Measurements from ENCODE around the gene NOP56. TPM values are rescaled to one million over a fixed set of nuclear protein-coding genes. Genes with fewer than 3 reads are reported as not detected.

NOP56 gene
- polyA plus RNA-seq, 12 donors: 131 to 191 (median 155) TPM; not detected in 1

- DNase-seq: no peak
Observed at GRCh38 chr20:2697768-2698167, 45.3 kb downstream of the NOP56 start.

GRCh38 chr20:2698186-2698817 lies 45.9 kb downstream of the NOP56 start:
- DNase-seq: no peak

- no peak for DNase-seq
Observed at GRCh38 chr20:2698912-2699311, 46.5 kb downstream of the NOP56 start.

- DNase-seq: no peak
Observed at GRCh38 chr20:2699775-2700413, 47.5 kb downstream of the NOP56 start.

- no peak for DNase-seq
Observed at GRCh38 chr20:2700913-2701620, 48.6 kb downstream of the NOP56 start.

- DNase-seq: no peak
Observed at GRCh38 chr20:2701671-2702081, 49.2 kb downstream of the NOP56 start.

- no peak for DNase-seq
Observed at GRCh38 chr20:2703716-2704475, 51.5 kb downstream of the NOP56 start.

GRCh38 chr20:2705931-2706645 lies 53.7 kb downstream of the NOP56 start:
- DNase-seq: no peak

- no peak for DNase-seq
Observed at GRCh38 chr20:2706688-2707352, 54.4 kb downstream of the NOP56 start.

GRCh38 chr20:2707353-2708072 lies 55.1 kb downstream of the NOP56 start:
- DNase-seq: no peak

Other genes starting within 250 kb of the NOP56 start
- gene SNRPB, start 181.8 kb upstream of the NOP56 start, polyA plus RNA-seq (ENCODE audit: insufficient read length in 12 of 12): 10 to 100 TPM in 11 of 12 donors, not detected in 1; 62.3 to 96.8 (median 70.5) TPM
- gene ZNF343, start 143.7 kb upstream of the NOP56 start, polyA plus RNA-seq (ENCODE audit: insufficient read length in 12 of 12): 10 to 100 TPM in 5 of 12 donors, 1 to 10 TPM in 6, not detected in 1; 3.3 to 12.4 (median 9.8) TPM
- under 1 TPM in 6 of 12 donors, not detected in 6; 0.04 to 0.14 (median 0.12) TPM for gene TMC2, start 116.1 kb upstream of the NOP56 start, polyA plus RNA-seq (ENCODE audit: insufficient read length in 12 of 12)
- 100 to 1,000 TPM in 4 of 12 donors, 10 to 100 TPM in 7, not detected in 1; 78.3 to 110 (median 98.9) TPM for gene IDH3B, start 11.6 kb downstream of the NOP56 start, polyA plus RNA-seq (ENCODE audit: insufficient read length in 12 of 12)
- 1 to 10 TPM in 11 of 12 donors, not detected in 1; 3.9 to 9.6 (median 6.5) TPM for gene EBF4, start 40.1 kb downstream of the NOP56 start, polyA plus RNA-seq (ENCODE audit: insufficient read length in 12 of 12)
- 10 to 100 TPM in 11 of 12 donors, not detected in 1; 30.8 to 71.4 (median 47.1) TPM for gene CPXM1, start 148.0 kb downstream of the NOP56 start, polyA plus RNA-seq (ENCODE audit: insufficient read length in 12 of 12)
- gene C20orf141, start 162.4 kb downstream of the NOP56 start, polyA plus RNA-seq (ENCODE audit: insufficient read length in 12 of 12): not detected
- gene TMEM239, start 163.7 kb downstream of the NOP56 start, polyA plus RNA-seq (ENCODE audit: insufficient read length in 12 of 12): not detected
- 10 to 100 TPM in 11 of 12 donors, not detected in 1; 17.5 to 41.8 (median 25.6) TPM for gene PCED1A, start 188.0 kb downstream of the NOP56 start, polyA plus RNA-seq (ENCODE audit: insufficient read length in 12 of 12)
- gene VPS16, start 188.1 kb downstream of the NOP56 start, polyA plus RNA-seq (ENCODE audit: insufficient read length in 12 of 12): 10 to 100 TPM in 11 of 12 donors, not detected in 1; 18.9 to 53.6 (median 21.9) TPM
- 10 to 100 TPM in 11 of 12 donors, not detected in 1; 35.4 to 98.2 (median 56.6) TPM for gene PTPRA, start 220.8 kb downstream of the NOP56 start, polyA plus RNA-seq (ENCODE audit: insufficient read length in 12 of 12)

Data from muscle of arm (tissue), 12 donors.